Liver (tissue), 9 donors: Measurements from ENCODE around the gene NOP9. TPM values are rescaled to one million over a fixed set of nuclear protein-coding genes. Genes with fewer than 3 reads are reported as not detected.

Experiments
- DNase-seq: peaks from one replicate; pipeline ENCODE4 v3.0.0-alpha.2; 2017; ENCODE audit warnings: low spot score
- H3K27ac ChIP-seq, 2 donors: one replicate each; pipeline ENCODE4 v1.7.0; 2013; ENCODE audit warnings: inconsistent platforms in 2 of 2, low read length in 2 of 2, control low read depth in 1 of 2, low read depth in 1 of 2, mild to moderate bottlenecking in 1 of 2
- H3K27me3 ChIP-seq, 4 donors: one replicate each; pipeline versions ENCODE4 v1.6.1 to v1.7.0; 2013; ENCODE audit warnings: low read length in 3 of 4, inconsistent platforms in 1 of 4, mild to moderate bottlenecking in 1 of 4, moderate library complexity in 1 of 4; ENCODE audit not compliant: control insufficient read depth in 4 of 4, insufficient read depth in 4 of 4
- H3K36me3 ChIP-seq, 4 donors: one replicate each; pipeline versions ENCODE4 v1.6.1 to v1.7.0; 2013; ENCODE audit warnings: low read length in 3 of 4, mild to moderate bottlenecking in 3 of 4, low read depth in 1 of 4, moderate library complexity in 1 of 4; ENCODE audit not compliant: control insufficient read depth in 4 of 4, insufficient read depth in 3 of 4
- H3K4me1 ChIP-seq, 4 donors: one replicate each; pipeline versions ENCODE4 v1.6.1 to v1.7.0; 2013; ENCODE audit warnings: low read length in 3 of 4, mild to moderate bottlenecking in 3 of 4, moderate library complexity in 1 of 4; ENCODE audit not compliant: control insufficient read depth in 4 of 4, insufficient read depth in 4 of 4
- H3K4me3 ChIP-seq, 3 donors: one replicate each; pipeline versions ENCODE4 v1.6.1 to v1.7.0; 2013; ENCODE audit warnings: low read length in 3 of 3, control low read depth in 1 of 3, low read depth in 1 of 3, mild to moderate bottlenecking in 1 of 3
- H3K9ac ChIP-seq, 2 donors: one replicate each; pipeline ENCODE4 v1.7.0; 2013; ENCODE audit warnings: low read length in 2 of 2, mild to moderate bottlenecking in 2 of 2, moderate library complexity in 2 of 2, control low read depth in 1 of 2, low read depth in 1 of 2
- H3K9me3 ChIP-seq, 4 donors: one replicate each; pipeline versions ENCODE4 v1.6.1 to v1.7.0; 2013; ENCODE audit warnings: low read length in 3 of 4; ENCODE audit not compliant: control insufficient read depth in 4 of 4
- ATF3 ChIP-seq: IDR thresholded peaks from 2 replicates; pipeline ENCODE4 v1.6.1; 2016; ENCODE audit warnings: antibody characterized with exemption
- EGR1 ChIP-seq, 2 donors: IDR thresholded peaks; 2 replicates each; pipeline ENCODE4 v1.6.1; 2016 to 2018; ENCODE audit warnings: antibody characterized with exemption in 2 of 2, low read depth in 2 of 2
- FOXA1 ChIP-seq: IDR thresholded peaks from 2 replicates; pipeline ENCODE4 v1.6.1; 2016; ENCODE audit warnings: antibody characterized with exemption
- FOXA2 ChIP-seq: IDR thresholded peaks from 2 replicates; pipeline ENCODE4 v1.6.1; 2016; ENCODE audit warnings: antibody characterized with exemption
- GABPA ChIP-seq, 2 donors: IDR thresholded peaks in 1 of 2; conservative IDR thresholded peaks in 1 of 2; 2 replicates each; pipeline ENCODE4 v1.6.1; 2016; ENCODE audit warnings: antibody characterized with exemption in 2 of 2, mild to moderate bottlenecking in 1 of 2, moderate library complexity in 1 of 2
- HNF4A ChIP-seq, 2 donors: conservative IDR thresholded peaks; 2 replicates each; pipeline ENCODE4 v1.6.1; 2016; ENCODE audit warnings: antibody characterized with exemption in 2 of 2, mild to moderate bottlenecking in 2 of 2
- HNF4G ChIP-seq: IDR thresholded peaks from 2 replicates; pipeline ENCODE4 v1.6.1; 2016; ENCODE audit warnings: antibody characterized with exemption
- JUND ChIP-seq, 2 donors: IDR thresholded peaks; 2 replicates each; pipeline ENCODE4 v1.6.1; 2016; ENCODE audit warnings: antibody characterized with exemption in 2 of 2
- MAX ChIP-seq: IDR thresholded peaks from 2 replicates; pipeline ENCODE4 v1.6.1; 2016; ENCODE audit warnings: antibody characterized with exemption
- NR2F2 ChIP-seq: IDR thresholded peaks from 2 replicates; pipeline ENCODE4 v1.6.1; 2016; ENCODE audit warnings: antibody characterized with exemption
- RAD21 ChIP-seq, 2 donors: IDR thresholded peaks; 2 replicates each; pipeline ENCODE4 v1.6.1; 2016; ENCODE audit warnings: antibody characterized with exemption in 2 of 2, mild to moderate bottlenecking in 2 of 2
- REST ChIP-seq: IDR thresholded peaks from 2 replicates; pipeline ENCODE4 v1.6.1; 2016; ENCODE audit warnings: antibody characterized with exemption, mild to moderate bottlenecking
- SP1 ChIP-seq: IDR thresholded peaks from 2 replicates; pipeline ENCODE4 v1.6.1; 2018; ENCODE audit warnings: antibody characterized with exemption, mild to moderate bottlenecking
- TAF1 ChIP-seq: conservative IDR thresholded peaks from 2 replicates; pipeline ENCODE4 v1.6.1; 2016; ENCODE audit warnings: antibody characterized with exemption, mild to moderate bottlenecking
- YY1 ChIP-seq: IDR thresholded peaks from 2 replicates; pipeline ENCODE4 v1.6.1; 2016; ENCODE audit warnings: antibody characterized with exemption, mild to moderate bottlenecking
- ZBTB33 ChIP-seq: IDR thresholded peaks from 2 replicates; pipeline ENCODE4 v1.6.1; 2016; ENCODE audit warnings: antibody characterized with exemption
- WGBS: extraction: QIAGEN DNeasy Blood & Tissue Kit; methylation state at CpG from one replicate; pipeline ENCODE4 v1.1.7; 2013; 5-methylcytosine and 5-hydroxymethylcytosine counted together
- polyA plus RNA-seq, 2 donors: library from polyadenylated mRNA; stranded (reverse) in 1 of 2; unstranded in 1 of 2; fragments of 200-250 nt in 1 of 2; fragments of >200 nt in 1 of 2; fragmentation: Nextera tagmentation in 1 of 2; extraction: Ambion mirVana in 1 of 2; gene quantifications; one replicate each; pipeline versions ENCODE4 v1.2.1 to v1.2.3, GENCODE V29; 2013 to 2015
- total RNA-seq, 2 donors: library from RNA; depleted of rRNA; stranded (reverse); fragments of >200 nt; gene quantifications; one replicate each; pipeline ENCODE4 v1.2.3, GENCODE V29; 2014
- donor health status: healthy.
- donor health status: healthy.
- donor health status: healthy.
- donor health status: healthy.
- donor health status: healthy.

Gene NOP9
- total and polyA plus RNA-seq, 4 donors: 3.8 to 18.2 (median 9.7) TPM

- TF ChIP-seq GABPA (IDR thresholded peaks at IDR 0.05 in 1 of 2, conservative IDR thresholded peaks at IDR 0.05 in 1 of 2): no peak
- no peak for TF ChIP-seq ZBTB33
- TF ChIP-seq FOXA1: no peak
- no peak for TF ChIP-seq HNF4A (conservative IDR thresholded peaks at IDR 0.05)
- no peak for TF ChIP-seq MAX
- no peak for TF ChIP-seq TAF1
- no peak for TF ChIP-seq RAD21 (IDR thresholded peaks at IDR 0.05)
- no peak for TF ChIP-seq HNF4G
- TF ChIP-seq YY1: no peak
- TF ChIP-seq SP1: no peak
- TF ChIP-seq JUND (IDR thresholded peaks at IDR 0.05): no peak
- TF ChIP-seq EGR1 (IDR thresholded peaks at IDR 0.05; ENCODE audit: low read depth in 2 of 2): no peak
- TF ChIP-seq NR2F2: no peak
- TF ChIP-seq REST: no peak
- no peak for TF ChIP-seq ATF3
- 89% methylated on average over 4 of the region's 4 CpGs for WGBS
- Histone ChIP-seq H3K36me3 (peaks cover 0 to 12% (median 1%) of the 10 kb centered on the region in 4 donors), H3K9ac (no peak overlapping the region), H3K27ac (no peak overlapping the region), H3K9me3 (no peaks in the 10 kb centered on the region), H3K4me3 (no peak overlapping the region), H3K27me3 (no peaks in the 10 kb centered on the region), H3K4me1 (no peaks in the 10 kb centered on the region)
- DNase-seq: no peak
These were observed 38.9 kb upstream of the NOP9 start for GRCh38 chr14:24260780-24261157.

- 96% methylated on average over 20 of the region's 20 CpGs for WGBS
- Histone ChIP-seq H3K36me3 (peaks cover 0 to 18% (median 3%) of the 10 kb centered on the region in 4 donors), H3K9me3 (no peaks in the 10 kb centered on the region), H3K4me3 (no peak overlapping the region), H3K27ac (no peak overlapping the region), H3K27me3 (no peaks in the 10 kb centered on the region), H3K9ac (no peak overlapping the region), H3K4me1 (no peaks in the 10 kb centered on the region)
- TF ChIP-seq FOXA1 (no peak), GABPA (IDR thresholded peaks at IDR 0.05 in 1 of 2, conservative IDR thresholded peaks at IDR 0.05 in 1 of 2) (no peak), RAD21 (IDR thresholded peaks at IDR 0.05) (no peak), FOXA2 (no peak), HNF4G (no peak), REST (no peak), MAX (no peak), SP1 (no peak), EGR1 (IDR thresholded peaks at IDR 0.05; ENCODE audit: low read depth in 2 of 2) (no peak), NR2F2 (no peak), TAF1 (no peak)
- DNase-seq: no peak
These were observed 38.2 kb upstream of the NOP9 start for GRCh38 chr14:24261256-24261968.
